LoVo (cell line): Measurements from ENCODE around the gene TSKU.

Experiments
- DNase-seq: peaks from one replicate; pipeline ENCODE4 v3.0.0-alpha.2; 2016; ENCODE audit warnings: low spot score

Gene TSKU

DNA sequence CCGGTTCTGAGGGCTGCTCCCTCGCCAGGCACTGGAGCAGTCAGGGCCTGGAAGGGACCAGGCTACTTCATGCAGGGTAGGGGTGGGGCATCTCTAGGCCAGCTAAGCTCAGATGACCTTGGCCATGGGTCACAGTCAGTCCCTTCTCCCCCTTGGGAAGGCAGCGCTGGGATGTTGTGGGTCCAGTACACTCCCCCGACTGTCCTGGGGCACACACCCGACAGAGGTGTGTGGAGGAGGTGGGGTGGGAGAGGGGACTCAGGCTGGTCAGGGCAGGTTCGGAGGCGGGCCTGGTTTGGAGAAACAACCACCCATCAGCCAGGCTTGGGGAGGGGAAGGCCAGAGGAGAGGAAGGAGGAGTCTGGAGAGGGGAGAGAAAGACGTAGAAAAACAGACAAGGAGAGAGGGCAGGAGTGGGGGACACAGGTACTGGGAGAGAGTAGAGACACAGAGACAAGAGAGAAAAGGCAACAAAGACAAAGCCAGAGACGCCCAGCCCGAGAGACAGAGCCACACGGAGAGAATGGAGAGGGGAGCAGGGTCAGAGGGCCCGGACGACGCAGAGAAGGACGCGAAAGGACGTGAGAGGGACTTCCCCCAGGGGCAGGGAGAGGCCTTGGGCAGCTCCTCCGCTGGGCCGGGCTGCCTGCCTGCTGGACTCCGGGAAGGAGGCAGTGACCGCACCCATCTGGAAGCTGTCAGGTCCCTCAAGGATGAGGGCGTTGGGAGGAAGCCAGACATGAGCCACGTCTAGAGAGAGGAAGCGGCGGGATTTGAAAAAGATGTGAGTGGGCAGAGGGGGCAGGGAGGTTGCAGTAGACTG is 30.6 kb upstream of the TSKU start:
- DNase-seq = no peak

GRCh38 chr11:76753449-76753848 is 29.7 kb upstream of the TSKU start:
- DNase-seq = no peak

GRCh38 chr11:76753950-76754349 is 29.2 kb upstream of the TSKU start:
- no peak for DNase-seq

DNA sequence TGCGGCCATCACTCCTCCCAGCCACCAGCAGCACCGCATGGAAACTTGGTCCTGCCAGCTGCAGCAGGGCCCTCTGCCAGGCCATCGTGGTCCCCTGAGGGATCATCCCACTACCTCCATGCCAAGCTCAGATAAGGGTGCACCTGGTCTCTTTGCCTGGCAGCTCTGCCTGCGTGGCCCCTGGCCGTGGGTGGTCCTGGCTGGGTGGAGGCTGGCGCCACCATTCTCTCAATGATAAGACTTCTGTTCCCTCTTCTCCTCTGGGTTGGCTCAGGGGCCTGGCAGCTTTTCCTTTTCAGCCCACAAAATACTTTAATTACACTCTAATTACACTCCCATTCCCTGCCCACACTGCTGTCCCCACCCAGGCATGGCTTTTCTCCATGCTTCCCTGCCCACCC is 26.8 kb upstream of the TSKU start:
- DNase-seq = no peak

DNA sequence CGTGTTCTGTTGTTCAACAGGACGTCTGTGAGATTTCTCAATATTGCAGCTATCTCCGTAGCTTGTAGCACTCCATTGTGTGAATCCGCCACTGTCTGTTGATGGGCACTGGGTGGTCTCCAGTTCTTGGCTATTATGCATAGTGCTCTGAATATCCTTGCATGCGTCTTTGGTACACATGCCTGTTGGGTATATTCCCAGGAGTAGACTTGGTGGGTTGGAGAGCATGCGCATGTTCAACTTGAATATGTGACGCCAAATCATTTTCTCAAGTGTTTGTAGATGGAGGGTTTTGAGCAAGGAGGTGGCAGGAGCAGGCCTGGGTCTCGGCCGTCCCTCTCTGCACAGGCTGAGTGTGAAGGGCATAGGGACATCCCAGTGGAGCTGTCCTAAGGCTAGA is 24.8 kb upstream of the TSKU start:
- no peak for DNase-seq

DNA sequence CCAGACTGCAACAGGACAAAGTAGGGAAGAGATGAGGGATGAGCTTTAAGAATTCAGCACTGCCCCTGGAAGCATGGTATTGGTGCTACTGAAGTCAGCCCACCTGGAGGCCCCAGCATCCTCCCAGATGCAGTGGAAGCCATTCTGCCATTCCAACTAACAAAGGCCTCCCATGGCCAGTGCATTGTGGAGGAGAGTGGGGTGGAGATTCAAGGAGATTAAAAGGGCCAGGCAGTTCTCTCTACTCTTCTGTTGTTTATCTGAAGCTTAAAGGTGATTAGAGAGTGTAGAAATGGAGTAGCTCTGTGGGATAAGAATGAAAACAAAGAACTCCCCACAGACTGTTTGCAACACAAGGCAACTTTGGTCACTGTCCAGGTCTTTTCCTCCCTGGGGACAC is 24.1 kb upstream of the TSKU start:
- no peak for DNase-seq

DNA sequence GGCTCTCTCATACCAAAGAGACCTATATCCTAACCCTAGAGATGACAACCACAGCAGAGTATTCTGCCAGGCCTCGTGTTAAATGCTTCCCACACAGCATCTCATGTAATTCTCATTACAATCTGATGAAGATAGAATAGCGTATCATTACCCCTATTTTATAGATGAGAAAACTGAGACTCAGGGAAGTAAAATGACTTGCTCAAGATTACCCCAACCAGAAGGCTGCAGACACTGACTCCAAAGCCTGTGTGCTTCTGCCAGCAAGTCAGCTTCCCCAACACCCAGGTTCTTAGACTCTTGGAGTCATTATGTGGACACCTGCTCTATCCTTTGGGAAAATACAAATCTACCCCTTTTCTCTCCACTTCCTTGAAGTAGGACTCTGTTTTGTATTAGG is 23.6 kb upstream of the TSKU start:
- no peak for DNase-seq

DNA sequence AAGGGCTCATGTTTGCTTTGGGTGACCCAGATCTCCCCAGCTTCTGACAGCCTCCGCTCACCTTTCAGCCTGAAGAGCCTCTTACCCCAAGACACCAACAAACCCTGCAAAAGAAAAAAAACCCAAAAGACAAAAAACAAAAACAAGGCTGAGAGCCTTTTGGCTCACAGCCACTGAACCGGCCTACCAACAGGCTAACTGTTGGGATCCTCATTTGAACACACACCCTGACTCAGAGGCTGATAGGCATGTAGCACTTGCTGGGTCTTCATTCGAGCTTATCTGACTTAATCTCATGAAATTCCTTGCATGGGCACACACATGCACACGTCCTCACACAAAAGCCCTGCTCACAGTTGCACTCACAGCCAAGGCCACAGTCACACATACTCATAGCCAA is 22.9 kb upstream of the TSKU start:
- no peak for DNase-seq

- no peak for DNase-seq
Observed at GRCh38 chr11:76761718-76762355, 21.3 kb upstream of the TSKU start.

DNA sequence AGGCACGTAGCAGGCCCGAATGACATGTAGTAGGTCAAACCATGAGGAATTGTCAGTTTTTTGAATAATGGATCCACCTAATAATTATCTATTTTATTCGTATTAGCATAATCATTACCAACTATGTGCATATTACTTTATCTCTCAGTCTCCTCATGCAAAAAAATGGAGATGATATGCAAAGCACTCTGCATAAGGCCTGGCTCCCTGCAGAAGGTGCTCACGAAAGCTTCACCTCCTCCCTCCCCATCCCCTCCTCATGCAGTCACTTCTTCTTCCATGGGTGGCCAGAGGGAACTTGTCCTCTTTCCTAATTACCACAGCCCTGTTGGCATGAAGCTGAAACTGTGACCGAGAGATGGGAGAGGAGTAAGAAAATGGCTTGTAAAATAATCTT is 20.8 kb upstream of the TSKU start:
- no peak for DNase-seq

GRCh38 chr11:76762867-76763572 is 20.1 kb upstream of the TSKU start:
- no peak for DNase-seq

DNA sequence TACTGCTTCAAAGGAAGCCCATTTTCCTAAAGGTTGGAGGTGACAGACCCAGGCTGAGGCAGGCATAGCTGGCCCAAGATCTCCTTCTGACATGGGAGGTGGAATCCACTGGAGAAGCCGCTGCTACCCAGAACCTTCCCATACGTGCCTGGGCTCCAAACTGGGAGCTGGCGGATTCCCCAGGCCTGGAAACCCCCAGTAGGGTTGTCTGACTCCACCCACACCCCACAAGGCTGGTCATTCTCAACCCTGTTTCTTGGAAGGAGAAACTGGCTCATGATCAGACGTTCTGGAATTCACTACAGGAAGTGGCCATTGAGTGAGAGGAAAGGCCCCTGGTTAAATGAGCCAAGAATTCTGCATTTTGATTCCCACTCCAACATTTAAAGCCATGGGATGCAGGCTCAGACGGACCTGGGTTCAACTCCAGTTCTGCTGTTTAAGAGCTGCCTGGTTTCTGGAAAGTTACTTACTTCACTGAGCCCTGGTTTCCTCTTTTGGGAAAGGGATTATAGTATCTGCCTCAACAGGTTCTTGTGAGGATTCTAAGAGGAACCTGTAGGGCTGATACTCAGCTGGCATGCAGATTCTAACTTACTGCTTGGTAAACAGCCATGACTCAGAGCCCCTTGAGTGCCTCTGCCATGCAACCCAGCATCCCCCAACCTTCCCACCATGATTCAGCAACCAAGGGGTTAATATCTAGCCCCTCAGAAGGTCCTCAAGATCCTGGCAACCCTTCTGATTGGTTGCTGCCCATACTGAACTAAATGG is 19.4 kb upstream of the TSKU start:
- no peak for DNase-seq

DNA sequence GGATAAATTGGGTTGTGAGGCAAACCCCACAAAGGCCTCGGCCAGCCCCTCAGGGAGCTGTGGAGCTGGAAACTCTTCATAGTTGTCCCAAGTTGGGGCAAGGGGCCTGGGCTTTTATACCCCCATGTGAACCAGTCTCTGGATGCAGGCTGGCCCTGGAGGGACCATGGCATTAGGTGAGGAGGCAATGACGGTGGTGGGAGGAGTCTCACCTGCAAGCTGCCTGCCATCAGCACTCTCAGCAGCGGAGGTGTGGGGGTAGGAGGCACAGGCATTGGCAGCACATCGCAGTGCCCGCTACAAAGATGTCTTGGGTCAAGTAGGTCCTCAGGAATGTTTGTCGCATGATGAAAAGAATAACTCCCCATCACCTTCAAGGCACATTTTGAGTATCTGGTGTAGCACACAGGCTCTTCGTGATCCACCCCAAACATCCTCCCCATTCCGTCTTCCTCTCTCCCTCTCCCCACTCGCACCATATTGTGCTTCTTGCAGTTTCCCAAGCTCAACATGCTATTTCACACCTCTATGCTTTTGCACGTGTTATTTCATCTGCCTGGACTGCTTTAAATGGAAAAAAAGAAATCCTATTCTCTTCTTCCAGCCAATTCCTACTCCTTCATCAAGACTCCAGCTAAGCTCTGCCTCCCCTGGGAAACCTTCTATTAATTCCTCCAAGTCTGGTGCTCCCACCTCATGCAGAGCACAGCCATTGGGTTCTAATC is 18.1 kb upstream of the TSKU start:
- no peak for DNase-seq

DNA sequence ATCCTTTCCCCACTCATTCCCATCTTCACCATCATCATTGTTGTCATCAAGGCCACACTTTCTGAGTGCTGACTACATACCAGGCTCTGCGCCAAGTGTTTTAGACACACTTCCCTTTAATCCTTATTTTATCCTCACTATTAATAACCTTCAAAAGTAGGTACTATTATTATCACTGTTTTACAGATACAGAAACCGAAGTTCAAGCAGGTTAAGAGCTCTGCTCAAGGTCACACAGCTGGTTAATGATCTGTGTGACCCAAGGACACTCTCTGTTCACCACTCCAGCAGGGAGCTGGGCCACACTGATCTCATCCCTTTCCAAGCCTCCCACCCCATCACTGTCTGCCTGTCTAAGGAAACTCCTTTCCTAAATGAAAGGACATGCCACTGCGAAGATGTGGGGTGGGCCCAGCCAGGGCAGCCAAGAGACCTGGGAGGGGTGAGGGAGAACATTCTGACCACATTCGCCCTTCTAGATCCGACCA is 17.2 kb upstream of the TSKU start:
- DNase-seq = no peak

GRCh38 chr11:76766521-76766920 is 16.6 kb upstream of the TSKU start:
- DNase-seq = no peak

- DNase-seq = no peak
Observed at GRCh38 chr11:76767659-76768058, 15.5 kb upstream of the TSKU start.

DNA sequence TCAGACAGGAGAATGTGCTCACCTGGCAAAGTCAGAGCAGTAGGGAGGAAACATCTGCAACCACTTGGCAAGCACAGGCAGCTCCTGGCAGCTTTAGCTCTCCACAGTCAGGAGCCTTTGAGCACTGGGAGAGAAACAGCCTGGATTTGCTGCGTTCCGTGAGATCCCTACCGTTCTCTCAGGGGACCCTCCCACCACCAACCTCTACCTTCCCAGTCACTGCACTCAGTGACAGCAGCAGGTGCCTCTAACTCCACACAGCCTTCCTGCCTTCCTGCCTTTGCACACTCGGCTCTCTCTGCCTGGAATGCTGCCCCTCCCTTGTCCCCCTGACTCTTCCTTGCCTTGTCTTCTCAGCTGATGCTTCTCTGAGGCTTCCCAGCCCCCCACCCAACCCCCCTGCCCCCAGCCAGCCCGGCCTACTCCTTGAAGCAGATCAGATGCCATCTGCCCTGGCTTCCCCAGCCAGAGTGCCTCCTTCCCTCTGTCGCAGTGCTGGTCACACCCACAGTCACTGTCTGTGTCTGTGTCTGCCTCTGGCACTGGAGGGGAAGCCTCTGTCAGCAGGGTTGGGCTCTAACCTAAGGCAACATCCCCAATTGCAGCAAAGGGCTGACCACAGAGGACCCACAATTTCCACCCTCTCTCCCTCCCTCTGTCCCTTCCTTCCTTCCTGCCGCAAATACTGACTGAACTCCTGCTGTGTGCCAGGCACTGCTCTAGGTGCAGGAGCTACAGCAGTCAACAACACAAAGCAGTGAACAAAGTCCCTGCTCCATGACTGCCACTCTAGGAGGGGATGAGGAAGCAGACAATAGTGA is 14.9 kb upstream of the TSKU start:
- DNase-seq = no peak

DNA sequence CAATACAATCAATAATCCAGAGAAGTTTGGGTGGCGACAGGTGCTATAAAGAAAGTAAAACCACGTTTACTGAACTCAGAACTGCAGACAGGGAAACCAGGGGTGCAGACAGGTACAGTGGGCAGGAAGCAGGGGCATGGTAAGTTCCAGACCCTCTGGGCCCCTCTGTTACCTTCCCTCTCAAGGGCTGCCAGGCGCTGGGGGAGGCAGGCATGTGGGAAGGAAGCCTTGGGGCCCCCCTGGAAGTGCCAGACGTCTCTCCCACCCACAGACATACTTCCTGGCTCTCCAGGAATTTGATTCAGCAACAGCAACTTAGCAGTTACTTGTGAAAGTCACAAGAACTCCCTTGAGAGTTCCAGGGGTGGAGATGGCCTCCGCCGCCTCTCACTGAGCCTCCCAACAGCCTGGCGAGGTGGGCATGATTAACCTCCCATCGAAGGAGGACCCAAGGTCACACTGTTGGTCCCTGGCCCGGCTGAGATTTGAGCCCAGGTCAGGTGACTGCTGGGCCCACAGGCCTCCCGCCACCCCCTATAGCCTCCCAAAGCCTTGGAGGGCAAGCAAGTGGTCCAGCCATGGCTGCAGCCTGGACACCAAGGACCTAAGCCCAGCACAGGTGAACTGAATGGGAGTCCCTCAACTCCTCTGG is 14.1 kb upstream of the TSKU start:
- DNase-seq = no peak

DNA sequence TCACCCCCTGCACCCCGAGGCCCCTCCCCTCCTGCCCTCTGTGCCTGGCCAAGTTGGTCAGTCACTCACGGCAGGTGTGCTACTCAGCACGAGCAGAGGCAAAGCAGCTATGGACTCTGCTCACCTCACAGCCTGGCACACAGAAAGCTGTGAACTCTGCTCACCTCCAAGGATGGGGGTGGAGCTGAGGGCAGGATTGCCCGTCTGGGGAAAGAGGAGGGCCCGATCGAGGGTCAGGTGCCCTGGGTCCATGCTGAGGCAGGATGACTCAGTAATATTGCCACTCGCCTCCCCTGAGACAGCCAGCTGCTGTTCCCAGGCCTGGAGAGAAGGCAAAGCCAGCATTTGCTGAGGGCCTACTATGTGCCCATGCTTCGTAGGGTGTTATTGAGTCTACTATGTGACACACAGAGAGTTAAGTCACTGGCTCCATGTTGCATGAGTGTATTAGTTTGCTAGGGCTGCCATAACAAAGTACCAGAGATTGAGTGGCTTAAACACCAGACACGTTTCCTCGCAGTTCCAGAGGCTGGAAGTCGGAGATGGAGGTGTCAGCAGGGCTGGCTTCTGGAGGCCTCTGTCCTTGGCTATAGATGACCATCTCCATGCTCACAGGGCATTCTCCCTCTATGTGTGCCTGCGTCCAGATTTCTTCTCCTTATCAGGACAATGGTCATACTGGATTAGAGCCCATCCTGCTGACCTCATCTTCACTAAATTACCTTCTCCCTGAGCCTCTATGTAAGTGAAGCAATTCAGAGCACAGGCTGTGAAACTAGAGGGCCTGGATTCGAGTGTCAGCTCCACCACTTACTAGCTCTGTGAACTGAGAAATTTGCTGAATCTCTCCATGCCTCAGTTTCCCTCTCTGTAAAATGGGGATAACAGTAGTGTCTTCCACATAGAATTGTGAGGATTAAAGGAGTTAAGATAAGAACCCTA is 13.2 kb upstream of the TSKU start:
- peak; percentile 82 for DNase-seq
